Tibial nerve (tissue), 4 donors: ENCODE results near the gene ALG14. TPM values are rescaled to one million over a fixed set of nuclear protein-coding genes. Genes with fewer than 3 reads are reported as not detected.
A peak's percentile ranks its signal among the peaks of the same experiment; 100 is the strongest.

Experiments
- DNase-seq, 2 donors: peaks; one replicate each; pipeline ENCODE4 v3.0.0-alpha.2; 2019; ENCODE audit warnings: low spot score in 2 of 2
- H3K27ac ChIP-seq, 4 donors: fragments of 200-600 bp; sonication (generic) in 3 of 4; one replicate each; pipeline ENCODE4 v1.5.1; 2017 to 2019; ENCODE audit warnings: mild to moderate bottlenecking in 1 of 4
- H3K27me3 ChIP-seq, 2 donors: fragments of 200-600 bp; sonication (generic) in 1 of 2; one replicate each; pipeline versions ENCODE4 v1.5.1 to v1.6.0; 2017 to 2019
- H3K36me3 ChIP-seq, 3 donors: fragments of 200-600 bp; sonication (generic); one replicate each; pipeline ENCODE4 v1.5.1; 2018 to 2019
- H3K4me1 ChIP-seq, 4 donors: fragments of 200-600 bp; sonication (generic) in 3 of 4; one replicate each; pipeline ENCODE4 v1.5.1; 2017 to 2019
- H3K4me3 ChIP-seq, 4 donors: fragments of 200-600 bp; sonication (generic) in 3 of 4; one replicate each; pipeline ENCODE4 v1.5.1; 2017 to 2019; ENCODE audit warnings: mild to moderate bottlenecking in 1 of 4, moderate library complexity in 1 of 4
- H3K9me3 ChIP-seq, 4 donors: fragments of 200-600 bp; sonication (generic) in 3 of 4; one replicate each; pipeline ENCODE4 v1.5.1; 2017 to 2019
- CTCF ChIP-seq, 5 experiments: fragments of 200-600 bp in 3 of 5; fragments of 450-650 bp in 2 of 5; sonication (generic) in 3 of 5; IDR thresholded peaks; one replicate each; pipeline ENCODE4 v1.5.1; 2016 to 2019; ENCODE audit warnings: antibody characterized with exemption in 5 of 5, mild to moderate bottlenecking in 3 of 5, moderate library complexity in 2 of 5
- EP300 ChIP-seq, 2 donors: sonication (generic); formaldehyde crosslinking; IDR thresholded peaks; one replicate each; pipeline ENCODE4 v1.6.1; 2017; ENCODE audit warnings: antibody characterized with exemption in 2 of 2, mild to moderate bottlenecking in 1 of 2
- POLR2A ChIP-seq, 2 donors: fragments of 450-650 bp; IDR thresholded peaks; one replicate each; pipeline ENCODE4 v1.6.1; 2017; ENCODE audit warnings: antibody characterized with exemption in 2 of 2, mild to moderate bottlenecking in 2 of 2, moderate library complexity in 2 of 2
- WGBS, 2 donors: methylation state at CpG; one replicate each; pipeline ENCODE4 v1.1.5; 2018; 5-methylcytosine and 5-hydroxymethylcytosine counted together
- total RNA-seq, 4 donors: library from RNA; depleted of rRNA; stranded (reverse); fragments of >200 nt; gene quantifications; one replicate each; pipeline ENCODE4 v1.1.0, GENCODE V29; 2016

The ALG14 gene
- total RNA-seq, 4 donors from 2014 or later, result 1.1 to 1.6 (median 1.5) TPM

DNA sequence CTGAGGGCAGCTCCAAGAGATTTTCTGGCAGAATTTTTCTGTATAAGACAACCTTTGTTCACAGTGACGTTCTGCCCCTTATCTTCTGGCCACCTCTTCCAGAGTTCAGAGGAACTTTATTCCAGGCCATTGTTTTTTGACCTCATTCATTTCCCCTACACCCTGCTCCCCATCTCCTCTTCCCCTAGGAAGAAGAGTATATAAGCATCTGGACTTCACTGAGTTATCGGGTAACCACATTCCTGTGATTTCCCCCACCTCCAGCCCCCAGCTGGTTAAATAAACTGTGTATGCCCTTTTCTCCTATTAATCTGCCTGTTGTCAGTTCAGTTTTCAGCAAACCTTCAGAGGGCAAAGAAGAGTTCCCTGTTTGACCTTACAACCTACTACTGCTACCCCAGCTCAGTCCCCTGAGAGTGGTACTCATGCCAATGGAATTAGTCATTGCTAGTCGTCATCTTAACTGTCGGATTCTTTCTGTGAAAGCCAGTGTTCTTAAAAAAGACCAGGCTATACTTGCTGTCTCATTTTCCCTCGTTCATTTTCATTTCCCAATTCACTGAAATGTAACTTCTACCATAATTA, 14.3 kb upstream of the ALG14 start:
- Histone ChIP-seq H3K4me1 (peaks cover 0 to 17% (median 6%) of the 10 kb centered on the region in 4 donors), H3K27ac (peak overlapping the region in 3 of 4 donors; percentile 35 to 73 (median 70)), H3K27me3 (no peaks in the 10 kb centered on the region), H3K9me3 (peaks cover 0 to 9% (median 0%) of the 10 kb centered on the region in 4 donors), H3K4me3 (no peak overlapping the region), H3K36me3 (no peaks in the 10 kb centered on the region)
- WGBS, 2 donors, result 8 to 13% methylated on average over 5 of the region's 5 CpGs
- DNase-seq, result peak in 1 of 2 donors; percentile 72
- TF ChIP-seq CTCF (IDR thresholded peaks at IDR 0.05) (no peak), POLR2A (IDR thresholded peaks at IDR 0.05) (no peak), EP300 (IDR thresholded peaks at IDR 0.05) (peak in 1 of 2 donors; percentile 59)

DNA sequence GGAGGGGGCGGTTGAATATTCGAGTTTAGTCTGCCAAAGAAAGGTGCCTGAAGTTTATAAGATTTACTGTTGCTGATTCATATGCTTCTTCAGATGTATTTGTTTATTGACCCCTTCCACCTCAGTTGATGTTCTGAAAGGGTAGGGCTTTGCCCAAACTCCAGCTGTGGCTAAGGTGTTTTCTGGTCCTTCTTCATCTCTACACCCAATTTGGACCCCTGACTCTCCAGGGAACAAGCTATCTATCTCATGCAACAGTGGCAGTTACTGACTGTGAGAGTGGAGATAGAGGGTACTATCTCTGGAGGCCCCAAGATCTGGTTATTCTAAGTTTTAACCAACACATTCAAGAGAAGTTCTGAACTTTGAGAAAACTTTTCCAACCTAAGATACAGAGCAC, 12.6 kb upstream of the ALG14 start:
- Histone ChIP-seq H3K4me1 (peaks cover 0 to 17% (median 6%) of the 10 kb centered on the region in 4 donors), H3K9me3 (peaks cover 0 to 9% (median 0%) of the 10 kb centered on the region in 4 donors), H3K36me3 (no peaks in the 10 kb centered on the region), H3K27me3 (no peaks in the 10 kb centered on the region), H3K27ac (no peak overlapping the region), H3K4me3 (no peak overlapping the region)
- TF ChIP-seq CTCF (IDR thresholded peaks at IDR 0.05) (no peak), EP300 (IDR thresholded peaks at IDR 0.05) (no peak), POLR2A (IDR thresholded peaks at IDR 0.05) (no peak)
- no peak for DNase-seq
- WGBS, 2 donors, result 74 to 79% methylated on average over 2 of the region's 2 CpGs

GRCh38 chr1:95084317-95085176, 11.8 kb upstream of the ALG14 start:
- peaks cover 0 to under 1% (median 0%) of the 10 kb centered on the region in 4 donors for H3K9me3 ChIP-seq
- no peak overlapping the region for H3K27ac ChIP-seq
- 67 to 79% methylated on average over 8 of the region's 8 CpGs for WGBS, 2 donors
- H3K4me1 ChIP-seq, result peaks cover 0 to 17% (median 6%) of the 10 kb centered on the region in 4 donors
- peak in 1 of 2 donors; percentile 17 for DNase-seq
- no peak overlapping the region for H3K4me3 ChIP-seq
- no peaks in the 10 kb centered on the region for H3K27me3 ChIP-seq
- TF ChIP-seq POLR2A (IDR thresholded peaks at IDR 0.05), result no peak
- peak; percentile 44 to 59 (median 55) for TF ChIP-seq CTCF (IDR thresholded peaks at IDR 0.05)
- no peak for TF ChIP-seq EP300 (IDR thresholded peaks at IDR 0.05)
- no peaks in the 10 kb centered on the region for H3K36me3 ChIP-seq

GRCh38 chr1:95080879-95081278, 8.1 kb upstream of the ALG14 start:
- 52 to 55% methylated on average over 1 of the region's 1 CpG for WGBS, 2 donors
- H3K4me3 ChIP-seq, result no peak overlapping the region
- H3K27me3 ChIP-seq, result no peaks in the 10 kb centered on the region
- H3K36me3 ChIP-seq, result no peaks in the 10 kb centered on the region
- H3K9me3 ChIP-seq, result no peaks in the 10 kb centered on the region
- DNase-seq, result no peak
- TF ChIP-seq CTCF (IDR thresholded peaks at IDR 0.05), result no peak
- TF ChIP-seq POLR2A (IDR thresholded peaks at IDR 0.05), result no peak
- TF ChIP-seq EP300 (IDR thresholded peaks at IDR 0.05), result no peak
- no peak overlapping the region for H3K27ac ChIP-seq
- no peaks in the 10 kb centered on the region for H3K4me1 ChIP-seq

DNA sequence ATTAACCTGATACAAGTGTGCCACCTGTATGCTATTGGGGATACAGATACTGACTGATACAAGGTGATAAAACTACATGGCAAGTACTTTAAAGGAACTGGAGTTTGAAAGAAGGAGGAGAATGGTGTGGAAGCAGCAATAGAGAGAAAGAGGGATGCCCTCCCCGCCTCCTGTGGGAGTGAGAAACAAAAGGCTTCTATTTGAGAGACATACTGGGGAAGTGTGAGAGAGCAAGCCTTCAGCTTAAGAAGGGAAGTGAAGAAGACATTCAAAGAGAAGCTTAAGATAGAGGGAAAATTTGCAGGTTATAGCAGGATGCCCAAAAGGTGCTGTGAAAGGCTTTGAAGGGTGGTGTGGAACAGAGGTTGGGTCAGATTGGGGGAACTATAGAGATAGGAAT, 7.7 kb upstream of the ALG14 start:
- TF ChIP-seq EP300 (IDR thresholded peaks at IDR 0.05) (no peak), POLR2A (IDR thresholded peaks at IDR 0.05) (no peak), CTCF (IDR thresholded peaks at IDR 0.05) (no peak)
- no peaks in the 10 kb centered on the region for H3K9me3 ChIP-seq
- H3K4me1 ChIP-seq, result no peaks in the 10 kb centered on the region
- DNase-seq, result no peak
- WGBS, 2 donors, result 57 to 58% methylated on average over 1 of the region's 1 CpG
- H3K27ac ChIP-seq, result no peak overlapping the region
- no peak overlapping the region for H3K4me3 ChIP-seq
- no peaks in the 10 kb centered on the region for H3K36me3 ChIP-seq
- no peaks in the 10 kb centered on the region for H3K27me3 ChIP-seq
